SU-DHL-6 (cell line): ENCODE measurements around the gene NOS3.

Experiments
- H2AFZ ChIP-seq: fragments of 200-600 bp; sonication (generic); 2 replicates; pipeline ENCODE4 v1.6.1; 2014; ENCODE audit warnings: low read depth, mild to moderate bottlenecking, moderate library complexity, mixed read lengths, antibody characterized with exemption, low read length; ENCODE audit not compliant: severe bottlenecking
- H3F3A ChIP-seq: fragments of 200-600 bp; shearing (Covaris generic); 2 replicates; pipeline ENCODE4 v1.6.0; 2016; ENCODE audit warnings: antibody characterized with exemption, mild to moderate bottlenecking; ENCODE audit not compliant: insufficient read depth
- H3K27ac ChIP-seq: fragments of 200-600 bp; sonication (generic); 2 replicates; pipeline ENCODE4 v1.5.1; 2016; ENCODE audit warnings: low read depth, mild to moderate bottlenecking, low read length, moderate library complexity, mixed read lengths
- H3K27me3 ChIP-seq: fragments of 200-600 bp; sonication (generic), shearing (Covaris generic); 2 replicates; pipeline ENCODE4 v1.6.0; 2014; ENCODE audit warnings: mild to moderate bottlenecking, low read length
- H3K36me3 ChIP-seq: fragments of 200-600 bp; sonication (generic); 2 replicates; pipeline ENCODE4 v1.6.1; 2014; ENCODE audit warnings: mild to moderate bottlenecking, low read length, mixed read lengths
- H3K4me2 ChIP-seq: fragments of 300-600, 200-600 bp; shearing (Covaris generic), sonication (generic); 2 replicates; pipeline ENCODE4 v1.6.0; 2014; ENCODE audit warnings: low read length, low read depth, mild to moderate bottlenecking; ENCODE audit not compliant: poor library complexity, severe bottlenecking
- H3K4me3 ChIP-seq: fragments of 200-600 bp; sonication (generic); 2 replicates; pipeline ENCODE4 v1.5.1; 2014; ENCODE audit warnings: antibody characterized with exemption, low read length, mild to moderate bottlenecking, mixed read lengths; ENCODE audit not compliant: insufficient read depth, poor library complexity, severe bottlenecking
- H3K79me2 ChIP-seq: fragments of 200-600 bp; sonication (generic); 2 replicates; pipeline ENCODE4 v1.6.1; 2014; ENCODE audit warnings: mild to moderate bottlenecking, low read length, moderate library complexity; ENCODE audit not compliant: insufficient read depth
- H3K9ac ChIP-seq: fragments of 200-600 bp; sonication (generic); 2 replicates; pipeline ENCODE4 v1.7.0; 2014; ENCODE audit warnings: mild to moderate bottlenecking, low read length
- H3K9me2 ChIP-seq: fragments of 200-600 bp; sonication (generic); replicated peaks from 2 replicates; pipeline ENCODE4 v1.6.1; 2014; ENCODE audit warnings: low read length; ENCODE audit not compliant: insufficient read depth
- H3K9me3 ChIP-seq: fragments of 200-600 bp; sonication (generic); 2 replicates; pipeline ENCODE4 v1.6.1; 2014; ENCODE audit warnings: low read length, mixed read lengths; ENCODE audit not compliant: insufficient read depth
- H4K20me1 ChIP-seq: fragments of 200-600 bp; sonication (generic); 2 replicates; pipeline ENCODE4 v1.6.1; 2014; ENCODE audit warnings: low read depth, mild to moderate bottlenecking, antibody characterized with exemption, low read length, moderate library complexity, mixed read lengths
- EZH2phosphoT487 ChIP-seq: fragments of 200-600 bp; sonication (generic), shearing (Covaris generic); conservative IDR thresholded peaks from 2 replicates; pipeline ENCODE4 v1.6.1; 2018; ENCODE audit warnings: mild to moderate bottlenecking, antibody characterized with exemption, low read length, moderate library complexity, mixed read lengths
- TF ChIP-seq, protein P1 (sequence below): fragments of 200-600 bp; sonication (generic); IDR thresholded peaks from one replicate; pipeline ENCODE4 v1.5.1; 2017; ENCODE audit warnings: antibody characterized with exemption, mild to moderate bottlenecking, low read length, moderate library complexity; ENCODE audit not compliant: insufficient read depth, poor library complexity, severe bottlenecking

The NOS3 gene

DNA sequence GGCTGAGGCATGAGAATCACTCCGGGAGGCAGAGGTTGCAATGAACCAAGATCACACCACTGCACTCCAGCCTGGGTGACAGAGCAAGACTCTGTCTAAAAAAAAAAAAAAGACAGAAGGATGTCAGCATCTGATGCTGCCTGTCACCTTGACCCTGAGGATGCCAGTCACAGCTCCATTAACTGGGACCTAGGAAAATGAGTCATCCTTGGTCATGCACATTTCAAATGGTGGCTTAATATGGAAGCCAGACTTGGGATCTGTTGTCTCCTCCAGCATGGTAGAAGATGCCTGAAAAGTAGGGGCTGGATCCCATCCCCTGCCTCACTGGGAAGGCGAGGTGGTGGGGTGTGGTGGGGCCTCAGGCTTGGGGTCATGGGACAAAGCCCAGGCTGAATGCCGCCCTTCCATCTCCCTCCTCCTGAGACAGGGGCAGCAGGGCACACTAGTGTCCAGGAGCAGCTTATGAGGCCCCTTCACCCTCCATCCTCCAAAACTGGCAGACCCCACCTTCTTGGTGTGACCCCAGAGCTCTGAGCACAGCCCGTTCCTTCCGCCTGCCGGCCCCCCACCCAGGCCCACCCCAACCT lies 1.3 kb downstream of the NOS3 start:
- Histone ChIP-seq H2AFZ (no peak overlapping the region), H3K27ac (no peak overlapping the region), H3K9me3 (no peaks in the 10 kb centered on the region; the same call in 1 of the 2 replicates), H3K27me3 (no peaks in the 10 kb centered on the region), H3K4me2 (no peak overlapping the region), H3K36me3 (no peaks in the 10 kb centered on the region), H4K20me1 (no peaks in the 10 kb centered on the region), H3K9me2 (no peaks in the 10 kb centered on the region), H3F3A (no peaks in the 10 kb centered on the region), H3K79me2 (no peaks in the 10 kb centered on the region), H3K4me3 (no peak overlapping the region), H3K9ac (no peak overlapping the region)
- TF ChIP-seq, protein P1, sequence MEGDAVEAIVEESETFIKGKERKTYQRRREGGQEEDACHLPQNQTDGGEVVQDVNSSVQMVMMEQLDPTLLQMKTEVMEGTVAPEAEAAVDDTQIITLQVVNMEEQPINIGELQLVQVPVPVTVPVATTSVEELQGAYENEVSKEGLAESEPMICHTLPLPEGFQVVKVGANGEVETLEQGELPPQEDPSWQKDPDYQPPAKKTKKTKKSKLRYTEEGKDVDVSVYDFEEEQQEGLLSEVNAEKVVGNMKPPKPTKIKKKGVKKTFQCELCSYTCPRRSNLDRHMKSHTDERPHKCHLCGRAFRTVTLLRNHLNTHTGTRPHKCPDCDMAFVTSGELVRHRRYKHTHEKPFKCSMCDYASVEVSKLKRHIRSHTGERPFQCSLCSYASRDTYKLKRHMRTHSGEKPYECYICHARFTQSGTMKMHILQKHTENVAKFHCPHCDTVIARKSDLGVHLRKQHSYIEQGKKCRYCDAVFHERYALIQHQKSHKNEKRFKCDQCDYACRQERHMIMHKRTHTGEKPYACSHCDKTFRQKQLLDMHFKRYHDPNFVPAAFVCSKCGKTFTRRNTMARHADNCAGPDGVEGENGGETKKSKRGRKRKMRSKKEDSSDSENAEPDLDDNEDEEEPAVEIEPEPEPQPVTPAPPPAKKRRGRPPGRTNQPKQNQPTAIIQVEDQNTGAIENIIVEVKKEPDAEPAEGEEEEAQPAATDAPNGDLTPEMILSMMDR = no peak
- no peak for TF ChIP-seq EZH2phosphoT487

DNA sequence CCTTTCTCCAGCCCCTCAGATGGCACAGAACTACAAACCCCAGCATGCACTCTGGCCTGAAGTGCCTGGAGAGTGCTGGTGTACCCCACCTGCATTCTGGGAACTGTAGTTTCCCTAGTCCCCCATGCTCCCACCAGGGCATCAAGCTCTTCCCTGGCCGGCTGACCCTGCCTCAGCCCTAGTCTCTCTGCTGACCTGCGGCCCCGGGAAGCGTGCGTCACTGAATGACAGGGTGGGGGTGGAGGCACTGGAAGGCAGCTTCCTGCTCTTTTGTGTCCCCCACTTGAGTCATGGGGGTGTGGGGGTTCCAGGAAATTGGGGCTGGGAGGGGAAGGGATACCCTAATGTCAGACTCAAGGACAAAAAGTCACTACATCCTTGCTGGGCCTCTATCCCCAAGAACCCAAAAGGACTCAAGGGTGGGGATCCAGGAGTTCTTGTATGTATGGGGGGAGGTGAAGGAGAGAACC lies 2.1 kb downstream of the NOS3 start:
- Histone ChIP-seq H3K79me2 (no peaks in the 10 kb centered on the region), H3F3A (no peaks in the 10 kb centered on the region), H4K20me1 (no peaks in the 10 kb centered on the region), H2AFZ (no peak overlapping the region), H3K27ac (no peak overlapping the region), H3K4me3 (no peak overlapping the region), H3K9me3 (no peaks in the 10 kb centered on the region; the same call in 1 of the 2 replicates), H3K27me3 (no peaks in the 10 kb centered on the region), H3K4me2 (no peak overlapping the region), H3K9ac (no peak overlapping the region), H3K9me2 (no peaks in the 10 kb centered on the region), H3K36me3 (no peaks in the 10 kb centered on the region)
- TF ChIP-seq, protein P1 = no peak
- no peak for TF ChIP-seq EZH2phosphoT487

DNA sequence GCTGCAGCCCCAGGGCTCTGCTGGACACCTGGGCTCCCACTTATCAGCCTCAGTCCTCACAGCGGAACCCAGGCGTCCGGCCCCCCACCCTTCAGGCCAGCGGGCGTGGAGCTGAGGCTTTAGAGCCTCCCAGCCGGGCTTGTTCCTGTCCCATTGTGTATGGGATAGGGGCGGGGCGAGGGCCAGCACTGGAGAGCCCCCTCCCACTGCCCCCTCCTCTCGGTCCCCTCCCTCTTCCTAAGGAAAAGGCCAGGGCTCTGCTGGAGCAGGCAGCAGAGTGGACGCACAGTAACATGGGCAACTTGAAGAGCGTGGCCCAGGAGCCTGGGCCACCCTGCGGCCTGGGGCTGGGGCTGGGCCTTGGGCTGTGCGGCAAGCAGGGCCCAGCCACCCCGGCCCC lies 2.7 kb downstream of the NOS3 start:
- Histone ChIP-seq H3K27me3 (no peaks in the 10 kb centered on the region), H3K9me3 (no peaks in the 10 kb centered on the region; the same call in 1 of the 2 replicates), H3K36me3 (no peaks in the 10 kb centered on the region), H3K9ac (no peak overlapping the region), H3F3A (no peaks in the 10 kb centered on the region), H3K9me2 (no peaks in the 10 kb centered on the region), H3K79me2 (no peaks in the 10 kb centered on the region), H3K27ac (no peak overlapping the region), H4K20me1 (no peaks in the 10 kb centered on the region), H3K4me3 (no peak overlapping the region), H3K4me2 (no peak overlapping the region), H2AFZ (no peak overlapping the region)
- TF ChIP-seq, protein P1 = no peak
- no peak for TF ChIP-seq EZH2phosphoT487
